K562 (cell line): ENCODE data around the gene NOTCH1. TPM values are rescaled to one million over a fixed set of nuclear protein-coding genes. Genes with fewer than 3 reads are reported as not detected.

ENCODE experiments used
- ATAC-seq: fragments of 200-7000 bp; cut with Tn5 transposase; 3 replicates; pipeline ENCODE4 v1.9.1; 2020; ENCODE audit warnings: moderate library complexity
- BruUV-seq: library from RNA; stranded (reverse); fragments of 400-500 nt; replicated peaks from 2 replicates; lab custom pipeline; 2021; lab: Mats Ljungman, UMichigan
- CTCF ChIA-PET: fragments of 300-600 bp; formaldehyde crosslinking; extraction: SDS; loops from one replicate; lab custom pipeline; 2021; ENCODE audit warnings: low intra/inter-chr PET ratio; lab: Yijun Ruan, JAX
- POLR2A ChIA-PET: fragments of 300-600, 350-650 bp; sonication (Branson Sonifier 250); formaldehyde crosslinking; extraction: SDS; loops from one replicate; lab custom pipeline; 2021; ENCODE audit warnings: antibody characterized with exemption, inconsistent platforms; lab: Yijun Ruan, JAX
- DNase-seq, 4 experiments: peaks; one replicate each; pipeline versions ENCODE4 v3.0.0 to v3.0.0-alpha.2; 2011 to 2018; ENCODE audit warnings: low spot score in 3 of 4, mixed read lengths in 3 of 4; ENCODE audit errors: extremely low read depth in 1 of 4
- FAIRE-seq: peaks from 2 replicates; lab custom pipeline; 2011; peaks lifted over from hg19 to GRCh38; lab: Jason Lieb, UNC
- H2AFZ ChIP-seq: 2 replicates; pipeline ENCODE4 v1.6.0; 2011; ENCODE audit warnings: low read depth, low read length, control low read depth, inconsistent platforms
- H3K27ac ChIP-seq: fragments of 200-600 bp; 3 replicates; pipeline ENCODE4 v1.8.0; 2011; ENCODE audit warnings: low read depth, mild to moderate bottlenecking, control low read depth, inconsistent platforms, low read length, moderate library complexity, mixed read lengths; ENCODE audit errors: extremely low read depth
- H3K27me3 ChIP-seq, 2 experiments: fragments of 300-600 bp in 1 of 2; 2 replicates in 1 of 2; 3 replicates in 1 of 2; pipeline versions ENCODE4 v1.6.0 to v1.8.0; 2011; ENCODE audit warnings: inconsistent platforms in 2 of 2, low read length in 2 of 2, mild to moderate bottlenecking in 1 of 2, mixed read lengths in 1 of 2, moderate library complexity in 1 of 2; ENCODE audit not compliant: control insufficient read depth in 2 of 2, insufficient read depth in 2 of 2
- H3K36me3 ChIP-seq: fragments of 300-600 bp; 3 replicates; pipeline ENCODE4 v1.8.0; 2011; ENCODE audit warnings: mild to moderate bottlenecking, low read length, inconsistent platforms; ENCODE audit not compliant: control insufficient read depth, insufficient read depth
- H3K4me1 ChIP-seq, 2 experiments: fragments of 200-600 bp in 1 of 2; replicated peaks in 1 of 2; 2 replicates in 1 of 2; 3 replicates in 1 of 2; pipeline versions ENCODE4 v1.5.1 to v1.8.0; 2011; ENCODE audit warnings: inconsistent platforms in 2 of 2, low read length in 2 of 2, mild to moderate bottlenecking in 1 of 2, mixed read lengths in 1 of 2, moderate library complexity in 1 of 2; ENCODE audit not compliant: control insufficient read depth in 2 of 2, insufficient read depth in 2 of 2
- H3K4me2 ChIP-seq: 2 replicates; pipeline ENCODE4 v1.6.1; 2011; ENCODE audit warnings: low read length, control low read depth, inconsistent platforms, mixed read lengths; ENCODE audit not compliant: insufficient read depth
- H3K4me3 ChIP-seq: fragments of 200-600 bp; sonication (generic), shearing (Covaris generic); 2 replicates; pipeline ENCODE4 v1.5.1; 2016; ENCODE audit warnings: control low read depth, inconsistent platforms
- H3K79me2 ChIP-seq: fragments of 200-600 bp; 3 replicates; pipeline ENCODE4 v1.8.0; 2011; ENCODE audit warnings: low read length, inconsistent platforms; ENCODE audit not compliant: control insufficient read depth, insufficient read depth
- H3K9ac ChIP-seq, 2 experiments: 2 replicates each; pipeline versions ENCODE4 v1.6.0 to v1.6.1; 2011; ENCODE audit warnings: low read depth in 2 of 2, low read length in 2 of 2, control low read depth in 1 of 2, inconsistent platforms in 1 of 2, mild to moderate bottlenecking in 1 of 2, mixed read lengths in 1 of 2; ENCODE audit not compliant: insufficient read depth in 1 of 2
- H3K9me1 ChIP-seq: one replicate; pipeline ENCODE4 v1.6.0; 2011; ENCODE audit warnings: inconsistent platforms, mild to moderate bottlenecking, low read length, moderate library complexity; ENCODE audit not compliant: control insufficient read depth, insufficient read depth
- H3K9me3 ChIP-seq: replicated peaks from 2 replicates; pipeline ENCODE4 v1.5.1; 2011; ENCODE audit warnings: low read depth, low read length, inconsistent platforms; ENCODE audit not compliant: control insufficient read depth, insufficient read depth
- H4K20me1 ChIP-seq: replicated peaks from 2 replicates; pipeline ENCODE4 v1.6.1; 2011; ENCODE audit warnings: low read length, inconsistent platforms, mixed read lengths; ENCODE audit not compliant: control insufficient read depth, insufficient read depth
- FOSL1 ChIP-seq: fragments of 200-800 bp; sonication (Bioruptor generic); conservative IDR thresholded peaks from 2 replicates; pipeline ENCODE4 v1.6.1; 2016; ENCODE audit warnings: missing genetic modification characterization, missing compliant biosample characterization
- FOXJ3 ChIP-seq: sonication (generic); formaldehyde crosslinking; IDR thresholded peaks from 2 replicates; pipeline ENCODE4 v1.4.0; 2020; ENCODE audit warnings: mild to moderate bottlenecking, missing genetic modification reagents
- HSF4 ChIP-seq: fragments of 250-450 bp; sonication (Bioruptor Pico); IDR thresholded peaks from 2 replicates; pipeline ENCODE4 v2.1.2; 2022; ENCODE audit warnings: mild to moderate bottlenecking, moderate library complexity, borderline replicate concordance
- POLR2G ChIP-seq: fragments of 200-400 bp; formaldehyde crosslinking; IDR thresholded peaks from 2 replicates; pipeline ENCODE4 v1.6.1; 2017; ENCODE audit warnings: low read depth, mild to moderate bottlenecking, antibody characterized with exemption, low read length, moderate library complexity
- RFX1 ChIP-seq: fragments of 450-650 bp; IDR thresholded peaks from 2 replicates; pipeline ENCODE4 v1.6.1; 2016; ENCODE audit warnings: mild to moderate bottlenecking, moderate library complexity
- SAP30 ChIP-seq: fragments of 200-600 bp; sonication (generic); IDR thresholded peaks from 2 replicates; pipeline ENCODE4 v1.6.1; 2012; ENCODE audit warnings: borderline replicate concordance, low read depth, mild to moderate bottlenecking, moderate library complexity, low read length, control low read depth, inconsistent platforms; ENCODE audit not compliant: insufficient read depth, poor library complexity, severe bottlenecking
- SIN3B ChIP-seq: fragments of 450-650 bp; IDR thresholded peaks from 2 replicates; pipeline ENCODE4 v1.6.1; 2017; ENCODE audit warnings: low read depth, mild to moderate bottlenecking, moderate library complexity
- SMARCA4 ChIP-seq: fragments of 450-650 bp; IDR thresholded peaks from 2 replicates; pipeline ENCODE4 v1.6.1; 2016
- TAF1 ChIP-seq: IDR thresholded peaks from 2 replicates; pipeline ENCODE4 v1.6.1; 2011; ENCODE audit warnings: mild to moderate bottlenecking, low read length, moderate library complexity; ENCODE audit not compliant: insufficient read depth, control insufficient read depth, severe bottlenecking; ENCODE audit errors: extremely low read depth
- ZC3H8 ChIP-seq: fragments of 450-650 bp; IDR thresholded peaks from 2 replicates; pipeline ENCODE4 v1.6.1; 2017
- WGBS: fragments of 100-300 bp; shearing (Covaris generic); methylation state at CpG from one replicate; pipeline ENCODE4 v1.1.6; 2016; ENCODE audit warnings: low coverage, mixed read lengths; ENCODE audit not compliant: insufficient coverage; ENCODE audit errors: missing lambda C conversion rate; 5-methylcytosine and 5-hydroxymethylcytosine counted together
- in situ Hi-C: fragments of 300-500 bp; cut with MboI; formaldehyde crosslinking; loops from 4 replicates; pipeline ENCODE4 v1.15.0; 2018; ENCODE audit warnings: inconsistent platforms, mixed read lengths
- intact Hi-C: fragments of 100-400 bp; cut with micrococcal nuclease; formaldehyde crosslinking; loops from 2 replicates; pipeline ENCODE4 v1.14.2; 2022
- polyA plus RNA-seq, 8 experiments: library from polyadenylated mRNA; depleted of rRNA in 4 of 8; stranded (reverse) in 5 of 8; unstranded in 3 of 8; fragments of >200 nt; fragmentation: Nextera tagmentation in 2 of 8; fragmentation: Illumina TruSeq in 1 of 8; extraction: Ambion mirVana in 2 of 8; extraction: Trizol in 1 of 8; gene quantifications; 2 replicates each; pipeline versions ENCODE4 v1.2.1 to v1.2.3, GENCODE V29; 2011 to 2014; ENCODE audit warnings: inconsistent platforms in 1 of 8, missing spikeins in 1 of 8
- total RNA-seq, 7 experiments: library from RNA; depleted of rRNA in 6 of 7; stranded (reverse); fragments of >200 nt in 6 of 7; fragmentation: Illumina TruSeq in 2 of 7; extraction: Trizol in 2 of 7; gene quantifications; 2 replicates each; pipeline versions ENCODE4 v1.2.1 to v1.2.3, GENCODE V29; 2011 to 2021; ENCODE audit warnings: low replicate concordance in 1 of 7
- TF ChIP-seq, protein P1 (sequence below): fragments of 250-450 bp; sonication (Bioruptor Pico); IDR thresholded peaks from 2 replicates; pipeline ENCODE4 v1.5.1; 2021; ENCODE audit warnings: mild to moderate bottlenecking

NOTCH1 gene
- total and polyA plus RNA-seq, 9 of the 15 experiments (the other 6 are each of a cell fraction or from before 2014, with no cell fraction given), result 0.03 to 31.4 (median 2.3) TPM

GRCh38 chr9:136514022-136514714, 31.7 kb downstream of the NOTCH1 start:
- in situ Hi-C loops, result no loop called here
- peak; percentile 77 for TF ChIP-seq RFX1
- no peak for TF ChIP-seq FOXJ3
- TF ChIP-seq POLR2G, result peak; percentile 19; the same call in 1 of the 2 replicates
- TF ChIP-seq, all 486 proteins: peak for 2
- WGBS, result 87% methylated on average over 22 of the region's 29 CpGs
- Histone ChIP-seq H3K4me2 (no peak overlapping the region), H3K9me1 (peaks cover 6% of the 10 kb centered on the region), H3K4me1 (peaks cover 16 to 70% of the 10 kb centered on the region in 2 experiments), H2AFZ (no peak overlapping the region), H3K9ac (no peak overlapping the region), H3K27ac (no peak overlapping the region), H3K9me3 (no peaks in the 10 kb centered on the region), H3K36me3 (peaks cover 65% of the 10 kb centered on the region; the same call in 2 of the 3 replicates), H3K27me3 (no peaks in the 10 kb centered on the region), H3K4me3 (no peak overlapping the region), H3K79me2 (peaks cover 7% of the 10 kb centered on the region; the same call in 1 of the 3 replicates), H4K20me1 (no peaks in the 10 kb centered on the region)
- ATAC-seq (no peak), FAIRE-seq (no peak), DNase-seq (no peak)
- ChIA-PET CTCF (no interaction called here), POLR2A (interaction anchor here (0.6 to 0.8 kb wide), 2 partner anchors 10 to 59 kb away, joined by 3 read pairs; no protein-coding TSS in a partner anchor)
- intact Hi-C loops, result no loop called here
- BruUV-seq, result no TSS peak

DNA sequence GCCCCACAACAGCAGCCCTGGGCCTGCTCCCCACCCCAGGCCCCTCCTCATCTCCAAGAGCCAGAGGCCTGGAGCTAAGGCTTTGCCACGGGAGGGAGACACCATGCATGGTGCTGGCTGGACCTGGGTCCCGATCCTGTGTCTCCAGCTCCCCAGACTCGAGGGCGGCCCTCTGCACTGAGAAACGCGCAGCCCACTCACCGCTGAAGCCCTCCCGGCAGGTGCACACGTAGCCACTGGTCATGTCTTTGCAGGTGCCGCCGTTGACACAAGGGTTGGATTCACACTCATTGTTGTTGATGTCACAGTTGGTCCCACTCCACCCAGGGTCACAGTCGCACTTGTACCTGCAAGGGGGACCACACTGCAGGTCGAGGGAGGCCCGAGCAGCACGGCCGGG, 32.7 kb downstream of the NOTCH1 start:
- Histone ChIP-seq H3K4me3 (no peak overlapping the region), H2AFZ (no peak overlapping the region), H3K9ac (no peak overlapping the region), H3K36me3 (peaks cover 64% of the 10 kb centered on the region; the same call in 2 of the 3 replicates), H3K4me1 (peaks cover 16 to 67% of the 10 kb centered on the region in 2 experiments), H3K79me2 (peaks cover 7% of the 10 kb centered on the region; the same call in 1 of the 3 replicates), H3K27ac (no peak overlapping the region), H3K9me3 (no peaks in the 10 kb centered on the region), H3K4me2 (no peak overlapping the region), H3K27me3 (no peaks in the 10 kb centered on the region), H3K9me1 (peaks cover 6% of the 10 kb centered on the region), H4K20me1 (no peaks in the 10 kb centered on the region)
- intact Hi-C loops, result loop anchor here (2.0 kb wide), 1 partner anchor 34 kb away; the partner anchor contains the start of gene NOTCH1
- ATAC-seq, result peak; percentile 15; the same call in 2 of the 3 replicates
- no TSS peak for BruUV-seq
- CTCF ChIA-PET, result no interaction called here
- FAIRE-seq, result no peak
- DNase-seq, result no peak
- WGBS, result 90% methylated on average over 16 of the region's 16 CpGs
- POLR2A ChIA-PET, result no interaction called here
- in situ Hi-C loops, result no loop called here
- TF ChIP-seq SMARCA4 (no peak), HSF4 (CRISPR knock-in tag) (no peak), ZC3H8 (no peak), TAF1 (no peak), SAP30 (no peak), FOSL1 (no peak), SIN3B (no peak)
- TF ChIP-seq, protein P1, sequence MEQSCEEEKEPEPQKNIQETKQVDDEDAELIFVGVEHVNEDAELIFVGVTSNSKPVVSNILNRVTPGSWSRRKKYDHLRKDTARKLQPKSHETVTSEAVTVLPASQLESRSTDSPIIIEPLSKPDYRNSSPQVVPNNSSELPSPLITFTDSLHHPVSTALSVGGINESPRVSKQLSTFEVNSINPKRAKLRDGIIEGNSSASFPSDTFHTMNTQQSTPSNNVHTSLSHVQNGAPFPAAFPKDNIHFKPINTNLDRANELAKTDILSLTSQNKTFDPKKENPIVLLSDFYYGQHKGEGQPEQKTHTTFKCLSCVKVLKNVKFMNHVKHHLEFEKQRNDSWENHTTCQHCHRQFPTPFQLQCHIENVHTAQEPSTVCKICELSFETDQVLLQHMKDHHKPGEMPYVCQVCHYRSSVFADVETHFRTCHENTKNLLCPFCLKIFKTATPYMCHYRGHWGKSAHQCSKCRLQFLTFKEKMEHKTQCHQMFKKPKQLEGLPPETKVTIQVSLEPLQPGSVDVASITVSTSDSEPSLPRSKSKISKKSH (CRISPR knock-in tag), result no peak
